HG02884 (cell line): ENCODE results near the gene PPIP5K1.
"Not testable (repeated sequence)": the region's sequence is repeated elsewhere in the genome, so short reads cannot be mapped to it uniquely, and the experiment has no call there.

Source experiments
- ATAC-seq: cut with Tn5 transposase; IDR thresholded peaks from one replicate; pipeline ENCODE4 v1.9.1; 2021; ENCODE audit warnings: mild to moderate bottlenecking, moderate library complexity; ENCODE audit not compliant: unreplicated experiment

Gene PPIP5K1

DNA sequence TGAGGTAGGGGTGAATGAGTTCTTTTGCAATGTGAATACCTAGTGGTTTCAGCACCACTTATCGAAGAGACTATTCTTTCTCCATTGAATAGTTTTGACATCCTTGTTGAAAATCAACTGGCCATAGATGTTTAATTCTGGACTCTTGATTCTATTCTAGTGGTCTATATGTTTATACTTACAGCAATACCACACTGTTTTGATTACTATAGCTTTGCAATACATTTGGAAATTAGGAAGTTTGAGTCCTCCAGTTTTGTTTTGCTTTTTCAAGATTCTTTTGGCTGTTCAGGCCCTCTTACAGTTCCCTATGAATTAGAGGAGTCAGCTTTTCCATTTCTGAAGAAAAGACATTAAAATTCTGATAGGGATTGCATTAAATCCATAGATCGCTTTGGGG lies 42.5 kb downstream of the PPIP5K1 start:
- ATAC-seq: no peak

- ATAC-seq: no peak
Observed at GRCh38 chr15:43545426-43545825, 44.6 kb downstream of the PPIP5K1 start.

GRCh38 chr15:43544266-43544665 lies 45.7 kb downstream of the PPIP5K1 start:
- ATAC-seq: no peak

DNA sequence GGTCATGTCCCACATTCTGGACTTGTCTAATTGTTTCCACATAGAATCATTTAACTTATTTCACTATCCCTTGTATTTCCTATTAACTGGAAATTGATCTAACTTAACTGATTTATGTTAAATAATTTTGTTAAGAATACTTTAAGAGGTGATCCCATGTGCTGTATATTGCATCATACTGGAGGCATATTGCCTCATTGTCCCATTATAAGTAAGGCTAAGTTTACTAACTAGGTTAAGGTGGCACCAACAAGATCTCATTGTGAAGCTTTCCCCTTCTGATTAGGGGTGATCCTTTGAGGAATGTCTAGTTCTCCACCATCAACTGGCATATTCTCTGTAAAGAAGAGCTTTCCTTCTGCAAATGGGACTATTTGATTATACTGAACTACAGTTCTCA lies 48.2 kb downstream of the PPIP5K1 start:
- ATAC-seq: no peak

GRCh38 chr15:43538091-43538490 lies 51.9 kb downstream of the PPIP5K1 start:
- no peak for ATAC-seq

DNA sequence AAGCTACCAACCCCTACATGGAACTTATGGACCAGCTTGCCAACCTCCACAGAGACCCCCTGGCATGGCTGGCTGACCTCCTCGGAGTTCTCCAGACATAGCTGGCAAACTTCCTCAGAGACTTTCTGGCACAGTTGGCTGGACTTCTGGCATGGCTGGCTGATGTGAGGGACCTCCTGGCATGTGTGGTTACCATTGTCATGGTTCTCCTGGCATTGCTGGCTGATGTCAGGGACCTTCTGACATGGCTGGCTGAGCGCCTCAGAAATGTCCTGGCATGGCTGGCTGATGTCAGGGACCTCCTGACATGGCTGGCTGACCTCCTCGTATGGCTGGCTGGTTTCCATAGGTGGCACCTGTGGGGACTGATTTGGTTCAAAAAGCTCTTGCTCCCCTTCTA lies 55.1 kb downstream of the PPIP5K1 start:
- no peak for ATAC-seq

DNA sequence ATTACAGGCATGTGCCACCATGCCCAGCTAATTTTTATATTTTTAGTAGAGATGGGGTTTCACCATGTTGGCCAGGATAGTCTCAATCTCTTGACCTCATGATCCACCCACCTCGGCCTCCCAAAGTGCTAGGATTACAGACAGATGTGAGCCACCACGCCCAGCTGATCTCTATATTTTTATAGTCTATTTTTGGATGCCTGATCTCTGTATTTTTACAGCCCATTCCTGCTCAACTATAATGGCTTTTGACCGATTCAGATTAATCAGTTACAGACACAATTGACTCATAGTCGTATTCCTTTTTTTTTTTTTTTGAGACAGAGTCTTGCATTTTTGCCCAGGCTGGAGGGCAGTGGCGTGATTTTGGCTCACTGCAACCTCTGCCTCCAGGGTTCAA lies 57.2 kb downstream of the PPIP5K1 start:
- ATAC-seq: not testable (repeated sequence)

DNA sequence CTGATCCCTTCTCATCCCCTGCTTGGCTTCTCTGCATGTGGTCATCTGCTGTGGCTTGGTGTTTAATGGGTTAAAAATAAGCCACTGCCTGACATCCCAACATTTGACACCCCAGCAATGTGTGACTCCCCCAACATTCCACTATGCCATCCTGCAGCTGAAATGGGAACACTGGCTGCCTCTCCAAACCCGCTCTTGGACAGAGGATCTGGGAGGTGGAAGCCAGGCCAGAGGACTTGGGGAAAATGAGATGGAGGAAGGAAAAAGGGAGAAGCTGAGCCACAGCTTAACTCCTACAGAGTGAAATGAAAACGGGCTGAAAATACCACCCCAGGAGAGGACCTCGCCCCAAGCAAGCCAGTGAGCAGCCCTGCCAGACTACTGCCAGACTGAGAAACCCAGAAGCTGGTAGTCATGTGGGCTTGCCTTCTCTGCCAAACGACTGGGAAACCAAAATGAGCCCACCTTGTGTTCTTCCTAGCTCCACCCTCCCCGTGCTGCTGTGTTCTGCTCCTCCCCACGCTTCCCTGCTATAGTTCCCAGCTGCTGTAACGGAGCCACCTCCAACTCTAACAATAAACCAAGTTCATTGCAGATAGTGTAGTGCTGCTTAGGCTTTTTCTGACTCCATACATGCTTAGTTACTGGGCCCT lies 58.9 kb downstream of the PPIP5K1 start:
- ATAC-seq: no peak

- ATAC-seq: no peak
Observed at GRCh38 chr15:43529587-43530345, 60.2 kb downstream of the PPIP5K1 start.

GRCh38 chr15:43529141-43529540 lies 60.9 kb downstream of the PPIP5K1 start:
- no peak for ATAC-seq

DNA sequence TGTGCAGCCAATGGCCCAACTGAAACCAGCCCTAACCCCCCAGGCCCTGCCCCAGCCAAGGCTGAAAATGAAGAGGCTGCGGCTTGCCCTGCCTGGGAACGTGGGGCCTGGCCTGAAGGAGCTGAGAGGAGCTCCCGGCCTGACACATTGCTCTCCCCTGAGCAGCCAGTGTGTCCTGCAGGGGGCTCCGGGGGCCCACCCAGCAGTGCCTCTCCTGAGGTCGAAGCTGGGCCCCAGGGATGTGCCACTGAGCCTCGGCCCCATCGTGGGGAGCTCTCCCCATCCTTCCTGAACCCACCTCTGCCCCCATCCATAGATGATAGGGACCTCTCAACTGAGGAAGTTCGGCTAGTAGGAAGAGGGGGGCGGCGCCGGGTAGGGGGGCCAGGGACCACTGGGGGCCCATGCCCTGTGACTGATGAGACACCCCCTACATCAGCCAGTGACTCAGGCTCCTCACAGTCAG lies 61.4 kb downstream of the PPIP5K1 start:
- no peak for ATAC-seq

DNA sequence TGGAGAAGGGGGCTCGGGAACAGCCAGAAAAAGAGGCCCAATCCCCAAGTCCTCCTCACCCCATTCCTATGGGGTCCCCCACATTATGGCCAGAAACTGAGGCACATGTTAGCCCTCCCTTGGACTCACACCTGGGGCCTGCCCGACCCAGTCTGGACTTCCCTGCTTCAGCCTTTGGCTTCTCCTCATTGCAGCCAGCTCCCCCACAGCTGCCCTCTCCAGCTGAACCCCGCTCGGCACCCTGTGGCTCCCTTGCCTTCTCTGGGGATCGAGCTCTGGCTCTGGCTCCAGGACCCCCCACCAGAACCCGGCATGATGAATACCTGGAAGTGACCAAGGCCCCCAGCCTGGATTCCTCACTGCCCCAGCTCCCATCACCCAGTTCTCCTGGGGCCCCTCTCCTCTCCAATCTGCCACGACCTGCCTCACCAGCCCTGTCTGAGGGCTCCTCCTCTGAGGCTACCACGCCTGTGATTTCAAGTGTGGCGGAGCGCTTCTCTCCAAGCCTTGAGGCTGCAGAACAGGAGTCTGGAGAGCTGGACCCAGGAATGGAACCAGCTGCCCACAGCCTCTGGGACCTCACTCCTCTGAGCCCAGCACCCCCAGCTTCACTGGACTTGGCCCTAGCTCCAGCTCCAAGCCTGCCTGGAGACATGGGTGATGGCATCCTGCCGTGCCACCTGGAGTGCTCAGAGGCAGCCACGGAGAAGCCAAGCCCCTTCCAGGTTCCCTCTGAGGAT lies 62.0 kb downstream of the PPIP5K1 start:
- no peak for ATAC-seq

DNA sequence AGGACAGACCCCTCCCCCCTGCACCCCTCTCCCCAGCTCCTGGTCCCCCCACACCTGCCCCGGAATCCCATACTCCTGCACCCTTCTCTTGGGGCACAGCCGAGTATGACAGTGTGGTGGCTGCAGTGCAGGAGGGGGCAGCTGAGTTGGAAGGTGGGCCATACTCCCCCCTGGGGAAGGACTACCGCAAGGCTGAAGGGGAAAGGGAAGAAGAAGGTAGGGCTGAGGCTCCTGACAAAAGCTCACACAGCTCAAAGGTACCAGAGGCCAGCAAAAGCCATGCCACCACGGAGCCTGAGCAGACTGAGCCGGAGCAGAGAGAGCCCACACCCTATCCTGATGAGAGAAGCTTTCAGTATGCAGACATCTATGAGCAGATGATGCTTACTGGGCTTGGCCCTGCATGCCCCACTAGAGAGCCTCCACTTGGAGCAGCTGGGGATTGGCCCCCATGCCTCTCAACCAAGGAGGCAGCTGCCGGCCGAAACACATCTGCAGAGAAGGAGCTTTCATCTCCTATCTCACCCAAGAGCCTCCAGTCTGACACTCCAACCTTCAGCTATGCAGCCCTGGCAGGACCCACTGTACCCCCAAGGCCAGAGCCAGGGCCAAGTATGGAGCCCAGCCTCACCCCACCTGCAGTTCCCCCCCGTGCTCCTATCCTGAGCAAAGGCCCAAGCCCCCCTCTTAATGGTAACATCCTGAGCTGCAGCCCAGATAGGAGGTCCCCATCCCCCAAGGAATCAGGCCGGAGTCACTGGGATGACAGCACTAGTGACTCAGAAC lies 62.8 kb downstream of the PPIP5K1 start:
- ATAC-seq: no peak

GRCh38 chr15:43526261-43526930 lies 63.6 kb downstream of the PPIP5K1 start:
- ATAC-seq: no peak

- no peak for ATAC-seq
Observed at GRCh38 chr15:43525131-43525530, 64.9 kb downstream of the PPIP5K1 start.

GRCh38 chr15:43524254-43524845 lies 65.7 kb downstream of the PPIP5K1 start:
- no peak for ATAC-seq

- ATAC-seq: no peak
Observed at GRCh38 chr15:43523646-43524045, 66.4 kb downstream of the PPIP5K1 start.

- no peak for ATAC-seq
Observed at GRCh38 chr15:43522247-43522646, 67.8 kb downstream of the PPIP5K1 start.

- no peak for ATAC-seq
Observed at GRCh38 chr15:43521419-43521818, 68.6 kb downstream of the PPIP5K1 start.

GRCh38 chr15:43520138-43520537 lies 69.9 kb downstream of the PPIP5K1 start:
- no peak for ATAC-seq
